ENCODE measurements around the gene C2orf72. TPM values are rescaled to one million over a fixed set of nuclear protein-coding genes. Genes with fewer than 3 reads are reported as not detected.

C2orf72 gene
- total and polyA plus RNA-seq, 2 experiments from 2014 or later: 86.9 to 112 TPM

DNA sequence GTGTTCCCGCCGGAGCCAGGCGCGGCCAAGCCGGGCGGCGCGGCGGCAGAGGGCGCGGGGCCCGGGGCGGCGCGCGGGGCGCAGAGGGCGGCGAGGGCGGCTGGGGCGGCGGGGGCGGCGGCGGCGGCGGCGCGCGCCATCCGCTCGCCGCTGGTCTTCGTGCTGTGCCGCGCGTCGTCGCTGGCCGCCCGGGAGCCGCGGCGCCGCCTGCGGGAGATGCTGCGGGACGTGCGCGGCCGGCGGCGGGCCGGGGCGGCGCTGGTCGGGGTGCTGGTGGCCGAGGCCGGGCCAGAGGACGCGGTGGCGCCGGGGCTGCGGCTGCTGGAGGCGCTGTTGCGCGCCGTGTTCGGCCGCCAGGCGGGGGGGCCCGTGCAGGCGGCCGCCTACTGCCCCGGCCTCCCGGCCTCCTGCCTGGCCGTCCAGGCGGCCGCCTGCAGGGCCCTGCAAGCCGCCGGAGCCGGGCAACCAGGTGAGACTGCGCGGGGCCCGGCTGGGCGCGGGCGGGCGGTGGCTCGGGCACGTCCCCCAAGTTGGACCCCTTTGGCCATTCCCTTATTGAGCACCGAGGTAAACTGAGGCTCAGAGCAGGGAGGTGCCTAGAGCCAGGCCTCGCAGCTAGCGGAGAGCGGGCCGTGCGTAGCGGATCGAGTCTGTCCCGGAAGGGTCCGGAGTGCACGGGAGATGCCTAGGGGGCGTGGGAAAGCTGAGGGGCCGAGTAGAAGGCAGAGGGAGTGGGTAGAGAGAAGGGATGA lies 584 bp downstream of the C2orf72 start:
- peak; percentile 70 for DNase-seq (ENCODE audit: low spot score)
- H3K36me3 ChIP-seq (replicated peaks; ENCODE audit: insufficient read depth, low read depth): no peaks in the 10 kb centered on the region
- H3K9me2 ChIP-seq (replicated peaks; ENCODE audit: insufficient read depth): no peaks in the 10 kb centered on the region
- H3K79me2 ChIP-seq: peaks cover 40% of the 10 kb centered on the region
- H4K20me1 ChIP-seq (ENCODE audit: insufficient read depth, poor library complexity, severe bottlenecking): peaks cover 7% of the 10 kb centered on the region
- no peaks in the 10 kb centered on the region for H3K9me3 ChIP-seq (ENCODE audit: low read depth)
- H2AFZ ChIP-seq: peak overlapping the region; percentile 60
- peak overlapping the region; percentile 83 for H3K4me2 ChIP-seq
- H3K27ac ChIP-seq: peak overlapping the region; percentile 62
- H3K27me3 ChIP-seq: peaks cover 6% of the 10 kb centered on the region
- H3K4me1 ChIP-seq (ENCODE audit: insufficient read depth): peaks cover 25% of the 10 kb centered on the region
- TF ChIP-seq, protein P1, sequence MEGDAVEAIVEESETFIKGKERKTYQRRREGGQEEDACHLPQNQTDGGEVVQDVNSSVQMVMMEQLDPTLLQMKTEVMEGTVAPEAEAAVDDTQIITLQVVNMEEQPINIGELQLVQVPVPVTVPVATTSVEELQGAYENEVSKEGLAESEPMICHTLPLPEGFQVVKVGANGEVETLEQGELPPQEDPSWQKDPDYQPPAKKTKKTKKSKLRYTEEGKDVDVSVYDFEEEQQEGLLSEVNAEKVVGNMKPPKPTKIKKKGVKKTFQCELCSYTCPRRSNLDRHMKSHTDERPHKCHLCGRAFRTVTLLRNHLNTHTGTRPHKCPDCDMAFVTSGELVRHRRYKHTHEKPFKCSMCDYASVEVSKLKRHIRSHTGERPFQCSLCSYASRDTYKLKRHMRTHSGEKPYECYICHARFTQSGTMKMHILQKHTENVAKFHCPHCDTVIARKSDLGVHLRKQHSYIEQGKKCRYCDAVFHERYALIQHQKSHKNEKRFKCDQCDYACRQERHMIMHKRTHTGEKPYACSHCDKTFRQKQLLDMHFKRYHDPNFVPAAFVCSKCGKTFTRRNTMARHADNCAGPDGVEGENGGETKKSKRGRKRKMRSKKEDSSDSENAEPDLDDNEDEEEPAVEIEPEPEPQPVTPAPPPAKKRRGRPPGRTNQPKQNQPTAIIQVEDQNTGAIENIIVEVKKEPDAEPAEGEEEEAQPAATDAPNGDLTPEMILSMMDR (IDR thresholded peaks at IDR 0.05; ENCODE audit: poor library complexity): no peak
- TF ChIP-seq EZH2phosphoT487 (IDR thresholded peaks at IDR 0.05; ENCODE audit: low read depth, severe bottlenecking, unreplicated experiment) (no peak), EZH2 (IDR thresholded peaks at IDR 0.05; ENCODE audit: borderline replicate concordance) (no peak)
- peak overlapping the region; percentile 58 for H3K4me3 ChIP-seq
- WGBS (ENCODE audit: low lambda C conversion rate, missing lambda C conversion rate): 3% methylated on average over 32 of the region's 104 CpGs

DNA sequence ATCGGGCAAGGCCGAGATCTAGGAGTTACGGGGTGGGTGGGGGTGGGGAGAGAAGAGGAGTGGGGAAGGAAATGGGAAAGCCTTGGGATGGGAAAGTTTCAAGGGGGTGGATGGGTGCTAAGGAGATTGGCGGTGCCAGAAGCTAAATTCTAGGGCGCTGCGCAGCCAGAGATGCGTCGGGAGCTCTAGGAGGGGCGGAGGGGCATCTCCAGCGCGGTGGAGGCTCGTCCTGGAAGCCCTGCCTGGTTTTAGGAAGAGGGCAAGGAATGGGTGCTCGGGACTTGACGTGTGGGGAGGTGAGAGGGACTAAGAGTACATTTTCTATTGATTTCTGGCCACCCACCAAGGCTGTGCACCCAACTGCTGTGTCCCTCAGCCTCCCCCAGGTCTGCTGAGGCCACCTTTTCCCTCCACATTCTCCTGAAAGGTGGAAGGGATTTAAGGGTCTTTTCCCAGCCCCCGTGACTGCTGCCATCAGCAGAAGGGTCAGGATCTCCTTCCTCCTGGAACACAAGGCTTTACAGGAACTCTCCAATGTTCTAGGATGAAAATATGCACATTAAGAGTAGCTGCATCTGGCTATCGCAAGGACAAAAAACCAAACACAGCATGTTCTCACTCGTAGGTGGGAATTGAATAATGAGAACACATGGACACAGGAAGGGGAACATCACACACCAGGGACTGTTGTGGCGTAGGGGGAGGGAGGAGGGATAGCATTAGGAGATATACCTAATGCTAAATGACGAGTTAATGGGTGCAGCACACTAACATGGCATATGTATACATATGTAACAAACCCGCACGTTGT lies 1.4 kb downstream of the C2orf72 start:
- Histone ChIP-seq H3K36me3 (replicated peaks; ENCODE audit: insufficient read depth, low read depth) (no peaks in the 10 kb centered on the region), H3K9me3 (ENCODE audit: low read depth) (no peaks in the 10 kb centered on the region), H3K9me2 (replicated peaks; ENCODE audit: insufficient read depth) (no peaks in the 10 kb centered on the region), H3K27ac (peak overlapping the region; percentile 62), H3K79me2 (peaks cover 40% of the 10 kb centered on the region), H2AFZ (peak overlapping the region; percentile 60), H3K27me3 (peaks cover 6% of the 10 kb centered on the region), H3K4me3 (peak overlapping the region; percentile 58), H3K4me2 (peak overlapping the region; percentile 83), H4K20me1 (ENCODE audit: insufficient read depth, poor library complexity, severe bottlenecking) (peaks cover 7% of the 10 kb centered on the region), H3K4me1 (ENCODE audit: insufficient read depth) (peaks cover 21% of the 10 kb centered on the region)
- no peak for DNase-seq (ENCODE audit: low spot score)
- no peak for TF ChIP-seq EZH2 (IDR thresholded peaks at IDR 0.05; ENCODE audit: borderline replicate concordance)
- TF ChIP-seq EZH2phosphoT487 (IDR thresholded peaks at IDR 0.05; ENCODE audit: low read depth, severe bottlenecking, unreplicated experiment): no peak
- TF ChIP-seq, protein P1 (IDR thresholded peaks at IDR 0.05; ENCODE audit: poor library complexity): no peak
- WGBS (ENCODE audit: low lambda C conversion rate, missing lambda C conversion rate): 20% methylated on average over 19 of the region's 21 CpGs

DNA sequence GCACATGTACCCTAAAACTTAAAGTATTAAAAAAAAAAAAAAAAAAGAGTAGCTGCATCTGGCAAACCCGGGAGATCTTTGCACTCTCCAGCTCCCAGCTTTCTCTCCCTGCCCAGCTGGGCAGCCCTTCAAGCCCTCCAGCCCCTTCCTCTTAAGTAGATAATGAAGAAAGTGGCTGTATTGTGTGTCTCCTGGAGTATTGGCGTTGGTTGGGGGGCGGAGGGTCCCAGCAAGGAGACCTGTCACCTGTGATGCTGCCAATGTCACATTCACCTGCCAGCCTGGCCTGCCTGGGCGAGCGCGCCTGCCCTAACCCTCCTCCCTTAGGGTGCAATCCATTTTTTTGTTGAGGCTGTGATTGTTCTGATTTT lies 2.0 kb downstream of the C2orf72 start:
- Histone ChIP-seq H4K20me1 (ENCODE audit: insufficient read depth, poor library complexity, severe bottlenecking) (peaks cover 7% of the 10 kb centered on the region), H3K27ac (no peak overlapping the region), H3K4me2 (peak overlapping the region; percentile 83), H3K9me2 (replicated peaks; ENCODE audit: insufficient read depth) (no peaks in the 10 kb centered on the region), H3K9me3 (ENCODE audit: low read depth) (no peaks in the 10 kb centered on the region), H3K79me2 (peaks cover 40% of the 10 kb centered on the region), H2AFZ (no peak overlapping the region), H3K27me3 (peaks cover 6% of the 10 kb centered on the region), H3K36me3 (replicated peaks; ENCODE audit: insufficient read depth, low read depth) (no peaks in the 10 kb centered on the region), H3K4me3 (no peak overlapping the region), H3K4me1 (ENCODE audit: insufficient read depth) (peaks cover 21% of the 10 kb centered on the region)
- no peak for DNase-seq (ENCODE audit: low spot score)
- no peak for TF ChIP-seq EZH2 (IDR thresholded peaks at IDR 0.05; ENCODE audit: borderline replicate concordance)
- no peak for TF ChIP-seq EZH2phosphoT487 (IDR thresholded peaks at IDR 0.05; ENCODE audit: low read depth, severe bottlenecking, unreplicated experiment)
- TF ChIP-seq, protein P1 (IDR thresholded peaks at IDR 0.05; ENCODE audit: poor library complexity): no peak
- 88% methylated on average over 6 of the region's 6 CpGs for WGBS (ENCODE audit: low lambda C conversion rate, missing lambda C conversion rate)
